GM19397 (cell line): Measurements from ENCODE around the gene PRR33.

ENCODE experiments used
- ATAC-seq: cut with Tn5 transposase; IDR thresholded peaks from one replicate; pipeline ENCODE4 v1.9.1; 2021; ENCODE audit warnings: mild to moderate bottlenecking, moderate library complexity; ENCODE audit not compliant: unreplicated experiment

Gene PRR33

DNA sequence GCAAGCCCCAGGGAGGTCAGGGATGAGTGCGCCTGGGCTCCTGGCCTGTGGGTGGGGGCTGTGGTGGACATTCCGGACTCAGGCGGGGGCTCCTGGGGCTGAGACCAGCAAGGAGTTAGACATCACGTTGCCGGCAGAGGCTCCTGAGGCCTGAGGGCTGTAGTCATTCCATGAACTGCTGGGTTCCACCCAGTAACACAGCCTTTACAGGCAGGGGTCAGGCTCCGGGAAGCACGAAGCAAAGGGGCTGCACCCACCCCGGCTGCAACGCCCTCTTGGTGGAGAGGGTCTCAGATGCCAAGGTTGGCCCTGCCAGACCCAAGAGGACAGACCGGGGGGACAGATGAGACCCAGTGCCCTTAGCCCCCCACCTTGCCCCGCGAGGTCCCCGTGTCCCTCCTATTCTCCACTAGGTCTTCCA lies 36.8 kb upstream of the PRR33 start:
- no peak for ATAC-seq

GRCh38 chr11:1927848-1928469 lies 36.3 kb upstream of the PRR33 start:
- ATAC-seq, result no peak

GRCh38 chr11:1927026-1927847 lies 35.5 kb upstream of the PRR33 start:
- ATAC-seq, result no peak

GRCh38 chr11:1926156-1927025 lies 34.7 kb upstream of the PRR33 start:
- ATAC-seq, result no peak

DNA sequence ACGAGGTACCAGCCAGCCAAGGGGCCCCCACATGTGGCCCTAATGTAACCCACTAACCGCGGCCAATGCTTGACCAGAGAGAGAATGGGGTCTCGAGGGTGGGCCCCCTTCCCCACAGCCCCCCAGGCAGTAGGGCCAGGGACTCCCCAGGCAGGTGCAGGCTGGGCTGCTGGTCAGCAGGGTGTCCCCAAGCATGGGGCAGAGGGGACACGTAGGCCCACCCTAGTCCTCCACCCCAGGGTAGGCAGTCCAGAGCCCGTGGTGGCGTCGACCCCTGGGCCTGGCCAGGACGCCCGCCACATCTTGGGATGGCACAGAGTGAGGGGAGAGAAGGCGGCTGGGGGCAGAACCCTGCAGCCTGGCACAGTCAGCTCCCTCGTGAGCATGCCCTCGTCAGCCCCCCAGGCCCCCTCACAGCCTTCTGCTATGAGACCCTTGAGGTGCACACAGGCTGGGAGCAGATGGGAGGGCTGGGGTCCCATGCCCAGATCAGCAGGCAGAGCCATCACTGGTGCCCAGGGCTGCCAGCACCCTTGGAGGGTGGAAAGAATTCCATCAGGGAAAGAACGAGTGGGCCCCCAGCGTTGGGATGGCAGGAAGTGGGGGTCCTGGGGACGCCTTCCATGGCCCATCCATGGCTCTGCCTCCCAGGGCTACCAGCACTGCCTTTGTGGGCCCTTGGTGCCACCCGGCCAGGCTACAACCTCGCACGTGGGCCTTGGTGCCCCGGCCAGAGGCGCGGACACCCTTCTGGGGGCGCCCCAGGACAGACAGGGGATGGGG lies 33.9 kb upstream of the PRR33 start:
- no peak for ATAC-seq

DNA sequence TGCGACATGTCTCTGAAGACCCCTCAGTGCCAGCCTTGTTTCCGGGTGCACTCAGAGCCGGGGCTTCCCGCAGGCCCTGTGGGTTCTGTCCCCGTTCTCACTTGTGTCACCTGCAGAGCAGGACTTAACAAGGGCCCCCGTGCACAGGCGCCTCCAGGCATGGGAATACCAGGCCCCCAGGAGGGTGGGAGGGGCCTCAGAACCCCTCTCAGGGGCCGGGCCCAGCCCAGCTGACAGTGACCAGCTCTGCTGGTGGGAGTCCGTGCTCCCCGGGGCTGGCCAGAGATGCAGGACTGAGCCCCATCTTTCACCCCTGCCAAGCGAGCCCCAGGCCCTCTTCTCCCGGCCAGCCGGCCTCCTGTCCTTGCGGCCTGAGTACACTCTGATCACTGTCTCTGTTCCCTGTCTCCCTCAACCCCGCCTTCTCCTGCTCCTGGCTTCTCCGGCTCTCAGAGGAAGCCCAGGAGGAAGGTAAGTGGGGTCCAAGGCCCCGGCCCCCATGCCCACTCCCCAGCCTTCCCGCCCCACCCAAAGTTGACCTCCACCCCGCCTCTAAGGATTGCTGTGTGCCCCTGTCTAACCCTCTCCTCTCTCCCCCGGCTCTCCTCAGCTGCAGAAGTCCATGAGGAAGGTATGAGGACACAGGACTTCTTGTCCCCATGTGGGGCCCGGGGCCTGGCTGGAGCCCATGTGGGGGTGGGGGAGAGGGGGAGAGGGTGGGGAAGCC lies 33.1 kb upstream of the PRR33 start:
- no peak for ATAC-seq

DNA sequence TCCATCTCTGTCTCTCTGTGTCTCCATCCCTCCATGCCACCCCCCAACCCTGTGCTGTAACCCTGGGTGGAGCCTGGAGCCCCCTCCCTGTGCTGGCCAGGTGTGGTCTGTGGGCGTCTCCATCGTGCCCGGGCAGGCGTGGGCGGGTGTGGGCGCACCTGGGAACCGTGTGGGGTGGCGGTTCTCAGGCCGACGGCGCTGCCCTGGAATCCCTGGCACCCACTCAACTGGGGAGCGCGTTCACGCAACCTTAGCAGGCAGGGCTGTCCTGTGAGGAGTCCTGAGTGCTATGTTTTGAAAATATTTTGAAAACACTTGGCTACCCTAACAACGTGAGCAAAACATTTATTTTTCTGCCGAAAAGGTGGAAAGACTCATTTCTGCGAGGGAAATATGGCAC lies 32.5 kb upstream of the PRR33 start:
- ATAC-seq, result no peak

- no peak for ATAC-seq
Observed at GRCh38 chr11:1923201-1923956, 31.7 kb upstream of the PRR33 start.

DNA sequence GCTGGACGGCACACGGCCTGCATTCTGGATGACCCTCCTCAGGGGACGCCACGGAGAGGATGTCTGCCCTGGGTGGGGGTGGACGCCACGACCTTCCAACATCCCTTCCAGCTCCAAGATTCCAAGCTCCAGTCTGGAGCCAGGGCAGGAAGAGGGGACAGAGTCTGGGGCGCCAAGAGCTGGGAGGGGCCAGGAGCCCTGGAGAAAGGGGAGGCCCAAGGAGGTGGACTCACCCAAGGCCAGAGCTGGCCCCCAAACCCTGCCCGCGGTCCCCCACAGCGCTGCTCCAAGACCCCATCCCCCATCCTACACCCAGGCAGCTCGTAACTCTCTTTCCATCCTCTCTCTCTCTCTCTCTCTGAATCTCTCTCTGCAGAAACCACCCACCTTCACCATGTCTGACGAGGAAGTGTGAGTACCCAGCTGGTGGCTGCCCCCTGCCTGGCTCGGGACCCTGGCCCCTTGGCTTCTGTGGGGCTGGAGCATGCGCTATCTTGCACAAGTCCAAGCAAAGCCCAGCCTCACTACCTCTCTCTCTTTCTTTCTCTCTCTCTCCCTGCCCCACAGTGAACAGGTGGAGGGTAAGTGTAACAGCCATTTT lies 30.9 kb upstream of the PRR33 start:
- no peak for ATAC-seq

DNA sequence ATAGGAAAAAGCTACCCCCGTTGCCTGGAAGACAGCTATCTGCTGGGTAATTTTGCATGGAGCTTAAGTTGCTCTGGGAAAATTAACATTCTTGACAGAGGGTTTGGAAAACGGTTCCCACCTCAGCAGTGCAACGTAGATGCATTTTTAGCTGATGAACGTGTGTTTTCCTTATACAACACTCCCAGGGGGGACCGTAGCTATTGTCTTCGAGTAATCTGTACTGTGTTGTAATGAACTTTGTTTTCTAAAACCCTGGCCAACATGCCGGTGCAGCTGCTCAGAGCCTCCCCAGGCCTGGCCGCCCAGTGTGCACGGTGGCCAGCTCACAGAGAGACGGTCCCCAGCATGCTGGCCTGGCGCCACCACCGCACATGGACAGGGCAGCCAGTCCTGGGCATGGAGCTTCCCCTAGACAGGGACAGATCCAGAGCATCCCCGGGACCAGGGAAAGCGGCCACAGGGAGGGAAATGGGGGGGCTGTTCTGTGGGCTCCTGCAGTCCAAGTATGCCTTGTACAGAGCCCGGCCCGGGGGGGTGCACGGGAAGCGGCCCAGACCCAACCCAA lies 30.0 kb upstream of the PRR33 start:
- no peak for ATAC-seq

GRCh38 chr11:1920909-1921573 lies 29.3 kb upstream of the PRR33 start:
- ATAC-seq, result no peak

GRCh38 chr11:1920128-1920908 lies 28.6 kb upstream of the PRR33 start:
- no peak for ATAC-seq

DNA sequence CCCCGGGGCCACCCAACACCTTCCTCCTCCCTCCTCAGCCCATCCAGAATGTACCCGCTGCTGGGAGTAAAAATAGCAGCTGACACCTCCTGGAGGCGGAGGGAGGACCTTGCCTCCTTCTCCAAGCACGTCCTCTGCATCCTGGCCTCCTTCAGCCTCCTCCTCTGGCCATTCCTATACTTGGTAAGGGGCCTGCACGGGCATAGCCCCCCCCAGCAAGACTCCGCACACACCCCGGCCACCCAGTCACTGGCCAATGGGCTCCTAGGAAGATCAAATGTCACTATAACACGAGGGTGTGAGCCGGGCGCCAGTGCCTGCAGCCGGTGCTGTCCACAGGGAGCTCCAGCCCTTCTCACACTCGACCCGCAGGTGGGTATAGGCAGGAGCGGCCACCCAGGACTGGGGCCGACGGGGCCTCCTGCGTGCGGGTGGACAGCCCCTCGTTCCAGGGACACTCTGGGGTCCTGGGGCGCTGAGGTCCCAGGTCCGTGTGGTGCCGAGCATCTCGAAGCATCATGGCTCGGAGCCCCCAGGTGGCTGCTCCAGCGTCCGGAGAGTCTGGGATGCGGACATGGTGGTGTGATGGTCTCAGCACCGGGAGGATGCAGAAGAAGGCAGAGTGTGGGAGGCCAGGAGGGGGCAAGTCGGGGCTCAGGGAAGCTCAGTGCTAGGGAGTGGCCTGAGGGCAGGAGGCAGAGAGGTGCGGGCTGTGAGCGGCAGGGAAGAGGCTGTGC lies 27.9 kb upstream of the PRR33 start, which contains the start of gene TNNT3:
Gene TNNT3, plus strand, starts transcription at position 313 of the 737 bp plus-strand sequence. CDS start 3,172 bp downstream, outside the sequence.
- ATAC-seq, result no peak

- no peak for ATAC-seq
Observed at GRCh38 chr11:1918436-1919315, 27.0 kb upstream of the PRR33 start.
